HCT116 (cell line): ENCODE results near the gene PMAIP1. TPM values are rescaled to one million over a fixed set of nuclear protein-coding genes. Genes with fewer than 3 reads are reported as not detected.

Experiments used
- ATAC-seq: fragments of 200-7000 bp; cut with Tn5 transposase; 2 replicates; pipeline ENCODE4 v1.9.1; 2020; ENCODE audit warnings: mild to moderate bottlenecking, moderate library complexity
- BruUV-seq: library from RNA; stranded (reverse); fragments of 400-500 nt; replicated peaks from 2 replicates; lab custom pipeline; 2021; lab: Mats Ljungman, UMichigan
- CTCF ChIA-PET: fragments of 300-600 bp; sonication (Branson Sonifier 250); formaldehyde crosslinking; loops from one replicate; lab custom pipeline; 2021; ENCODE audit warnings: antibody characterized with exemption; lab: Charles Lee
- POLR2A ChIA-PET: fragments of 300-600, 350-600 bp; sonication (Branson Sonifier 250); formaldehyde crosslinking; loops from one replicate; lab custom pipeline; 2021; ENCODE audit warnings: antibody characterized with exemption; lab: Charles Lee
- RAD21 ChIA-PET, 2 experiments: fragments of 300-600 bp; sonication (Branson Sonifier 250); formaldehyde crosslinking; loops; one replicate each; lab custom pipeline; 2023; ENCODE audit warnings: low total read pairs in 2 of 2; ENCODE audit not compliant: uncharacterized antibody in 2 of 2, unreplicated experiment in 2 of 2, low non-redundant PET in 1 of 2; lab: Charles Lee
- DNase-seq: peaks from one replicate; pipeline ENCODE4 v3.0.0-alpha.2; 2010; ENCODE audit warnings: low read depth, low spot score
- H2AFZ ChIP-seq: fragments of 200-600 bp; shearing (Covaris generic), sonication (generic); 2 replicates; pipeline ENCODE4 v1.6.1; 2017; ENCODE audit warnings: low read depth, mixed run types, mixed read lengths, antibody characterized with exemption, low read length; ENCODE audit not compliant: poor library complexity, severe bottlenecking
- H3K27ac ChIP-seq: 2 replicates; pipeline ENCODE4 v1.5.1; 2012; ENCODE audit warnings: low read depth, low read length
- H3K27me3 ChIP-seq: fragments of 200-600 bp; sonication (generic); 2 replicates; pipeline ENCODE4 v1.6.1; 2016; ENCODE audit warnings: mixed run types, low read length, mixed read lengths; ENCODE audit not compliant: insufficient read depth
- H3K36me3 ChIP-seq, 2 experiments: fragments of 200-500 bp in 1 of 2; fragments of 200-600 bp in 1 of 2; sonication (Bioruptor generic) in 1 of 2; sonication (generic) in 1 of 2; 2 replicates each; pipeline versions ENCODE4 v1.5.1 to v1.6.1; 2014 to 2016; ENCODE audit warnings: low read length in 2 of 2, inconsistent platforms in 1 of 2, mixed read lengths in 1 of 2, mixed run types in 1 of 2; ENCODE audit not compliant: insufficient read depth in 2 of 2, control insufficient read depth in 1 of 2
- H3K4me1 ChIP-seq, 2 experiments: fragments of 200-600 bp in 1 of 2; sonication (generic) in 1 of 2; 2 replicates each; pipeline versions ENCODE4 v1.5.1 to v1.6.1; 2012 to 2017; ENCODE audit warnings: low read length in 2 of 2, inconsistent platforms in 1 of 2, mild to moderate bottlenecking in 1 of 2, mixed read lengths in 1 of 2, mixed run types in 1 of 2, moderate library complexity in 1 of 2; ENCODE audit not compliant: insufficient read depth in 2 of 2, control insufficient read depth in 1 of 2
- H3K4me2 ChIP-seq: fragments of 200-600 bp; sonication (generic); 2 replicates; pipeline ENCODE4 v1.6.1; 2017; ENCODE audit warnings: mixed run types, low read length, mixed read lengths
- H3K4me3 ChIP-seq, 2 experiments: fragments of 200-600 bp in 1 of 2; sonication (generic) in 1 of 2; replicated peaks in 1 of 2; 2 replicates each; pipeline ENCODE4 v1.5.1; 2011 to 2016; ENCODE audit warnings: low read length in 2 of 2, control low read depth in 1 of 2, low read depth in 1 of 2, mild to moderate bottlenecking in 1 of 2, mixed read lengths in 1 of 2, mixed run types in 1 of 2
- H3K79me2 ChIP-seq: fragments of 200-600 bp; sonication (generic); 2 replicates; pipeline ENCODE4 v1.6.1; 2017; ENCODE audit warnings: mild to moderate bottlenecking, mixed run types, low read length, moderate library complexity, mixed read lengths; ENCODE audit not compliant: insufficient read depth
- H3K9ac ChIP-seq: fragments of 200-600 bp; sonication (generic); 2 replicates; pipeline ENCODE4 v1.6.1; 2016; ENCODE audit warnings: low read length, mixed read lengths
- H3K9me2 ChIP-seq: fragments of 200-600 bp; sonication (generic), shearing (Covaris generic); 2 replicates; pipeline ENCODE4 v1.6.1; 2017; ENCODE audit warnings: mixed run types, mild to moderate bottlenecking, moderate library complexity; ENCODE audit not compliant: insufficient read depth
- H3K9me3 ChIP-seq, 2 experiments: fragments of 200-500 bp in 1 of 2; fragments of 200-600 bp in 1 of 2; sonication (Bioruptor generic) in 1 of 2; sonication (generic) in 1 of 2; 2 replicates each; pipeline ENCODE4 v1.6.1; 2014 to 2017; ENCODE audit warnings: low read length in 2 of 2, mixed read lengths in 2 of 2, inconsistent platforms in 1 of 2, low read depth in 1 of 2, mild to moderate bottlenecking in 1 of 2, mixed run types in 1 of 2, moderate library complexity in 1 of 2; ENCODE audit not compliant: control insufficient read depth in 1 of 2, insufficient read depth in 1 of 2
- H4K20me1 ChIP-seq: fragments of 200-600 bp; sonication (generic), shearing (Covaris generic); 2 replicates; pipeline ENCODE4 v1.6.1; 2017; ENCODE audit warnings: mixed run types, mild to moderate bottlenecking, moderate library complexity; ENCODE audit not compliant: insufficient read depth
- CBX3 ChIP-seq: IDR thresholded peaks from 2 replicates; pipeline ENCODE4 v1.6.1; 2012; ENCODE audit warnings: low read depth
- CEBPB ChIP-seq: IDR thresholded peaks from 2 replicates; pipeline ENCODE4 v1.6.1; 2012; ENCODE audit warnings: low read depth
- EZH2phosphoT487 ChIP-seq: fragments of 200-600 bp; IDR thresholded peaks from 2 replicates; pipeline ENCODE4 v1.6.1; 2018; ENCODE audit warnings: antibody characterized with exemption, borderline replicate concordance
- MAX ChIP-seq: IDR thresholded peaks from 2 replicates; pipeline ENCODE4 v1.6.1; 2012
- POLR2A ChIP-seq: IDR thresholded peaks from 2 replicates; pipeline ENCODE4 v1.7.0; 2011; ENCODE audit warnings: borderline replicate concordance; ENCODE audit not compliant: insufficient read depth, insufficient read length; ENCODE audit errors: extremely low read depth
- POLR2AphosphoS5 ChIP-seq: IDR thresholded peaks from 2 replicates; pipeline ENCODE4 v1.6.1; 2011; ENCODE audit warnings: mild to moderate bottlenecking, low read depth, low read length, moderate library complexity
- RAD21 ChIP-seq: IDR thresholded peaks from 2 replicates; pipeline ENCODE4 v1.6.1; 2012; ENCODE audit warnings: low read depth, mild to moderate bottlenecking
- REST ChIP-seq: IDR thresholded peaks from 2 replicates; pipeline ENCODE4 v1.6.1; 2012; ENCODE audit warnings: low read depth
- SIN3A ChIP-seq: IDR thresholded peaks from 2 replicates; pipeline ENCODE4 v1.6.1; 2012; ENCODE audit warnings: low read depth
- SRF ChIP-seq: IDR thresholded peaks from 2 replicates; pipeline ENCODE4 v1.6.1; 2012; ENCODE audit warnings: low read depth
- YY1 ChIP-seq: IDR thresholded peaks from 2 replicates; pipeline ENCODE4 v1.6.1; 2011; ENCODE audit warnings: low read length, low read depth, moderate library complexity, mild to moderate bottlenecking; ENCODE audit not compliant: insufficient replicate concordance; ENCODE audit errors: extremely low read depth
- ZFX ChIP-seq: fragments of 450-650 bp; IDR thresholded peaks from 2 replicates; pipeline ENCODE4 v1.6.1; 2017
- ZNF274 ChIP-seq: fragments of 200-500 bp; sonication (Bioruptor generic); IDR thresholded peaks from 2 replicates; pipeline ENCODE4 v1.6.1; 2014; ENCODE audit warnings: mild to moderate bottlenecking, low read depth, low read length, inconsistent platforms
- intact Hi-C: fragments of 100-400 bp; cut with micrococcal nuclease; formaldehyde crosslinking; loops from 2 replicates; pipeline ENCODE4 v1.10.0; 2022
- total RNA-seq: library from RNA; stranded (reverse); gene quantifications from one replicate; pipeline ENCODE4 v1.2.1, GENCODE V29; 2021; ENCODE audit not compliant: unreplicated experiment
- TF ChIP-seq, protein P1 (sequence below): IDR thresholded peaks from 2 replicates; pipeline ENCODE4 v1.6.1; 2011; ENCODE audit warnings: mild to moderate bottlenecking, low read length, moderate library complexity; ENCODE audit not compliant: insufficient replicate concordance; ENCODE audit errors: extremely low read depth

PMAIP1 gene
- total RNA-seq, 1 experiment from 2014 or later: 66.7 TPM

GRCh38 chr18:59874166-59874565 lies 25.6 kb upstream of the PMAIP1 start (continued):
- TF ChIP-seq, protein P1, sequence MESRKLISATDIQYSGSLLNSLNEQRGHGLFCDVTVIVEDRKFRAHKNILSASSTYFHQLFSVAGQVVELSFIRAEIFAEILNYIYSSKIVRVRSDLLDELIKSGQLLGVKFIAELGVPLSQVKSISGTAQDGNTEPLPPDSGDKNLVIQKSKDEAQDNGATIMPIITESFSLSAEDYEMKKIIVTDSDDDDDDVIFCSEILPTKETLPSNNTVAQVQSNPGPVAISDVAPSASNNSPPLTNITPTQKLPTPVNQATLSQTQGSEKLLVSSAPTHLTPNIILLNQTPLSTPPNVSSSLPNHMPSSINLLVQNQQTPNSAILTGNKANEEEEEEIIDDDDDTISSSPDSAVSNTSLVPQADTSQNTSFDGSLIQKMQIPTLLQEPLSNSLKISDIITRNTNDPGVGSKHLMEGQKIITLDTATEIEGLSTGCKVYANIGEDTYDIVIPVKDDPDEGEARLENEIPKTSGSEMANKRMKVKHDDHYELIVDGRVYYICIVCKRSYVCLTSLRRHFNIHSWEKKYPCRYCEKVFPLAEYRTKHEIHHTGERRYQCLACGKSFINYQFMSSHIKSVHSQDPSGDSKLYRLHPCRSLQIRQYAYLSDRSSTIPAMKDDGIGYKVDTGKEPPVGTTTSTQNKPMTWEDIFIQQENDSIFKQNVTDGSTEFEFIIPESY: no peak
- peak; percentile 49; the same call in 1 of the 2 replicates for TF ChIP-seq CEBPB

- POLR2A ChIA-PET: no interaction called here
Observed at GRCh38 chr18:59876310-59876626, 23.5 kb upstream of the PMAIP1 start.

More at GRCh38 chr18:59876310-59876626, 23.5 kb upstream of the PMAIP1 start:
- intact Hi-C loops: no loop called here
- no peak overlapping the region for H3K27ac ChIP-seq
- H3K9me3 ChIP-seq: no peaks in the 10 kb centered on the region
- DNase-seq (no peak), ATAC-seq (no peak)
- CTCF ChIA-PET: no interaction called here
- H2AFZ ChIP-seq: peak overlapping the region; percentile 76
- H3K9me2 ChIP-seq: no peaks in the 10 kb centered on the region
- H3K4me3 ChIP-seq: no peak overlapping the region
- no peaks in the 10 kb centered on the region for H3K36me3 ChIP-seq
- TF ChIP-seq SIN3A: no peak
- no peak for TF ChIP-seq POLR2AphosphoS5
- TF ChIP-seq RAD21: no peak
- no peak for TF ChIP-seq MAX
- no peak for TF ChIP-seq ZNF274
- TF ChIP-seq CEBPB: no peak
- TF ChIP-seq YY1: no peak
- TF ChIP-seq REST: no peak
- no peak for TF ChIP-seq POLR2A
- TF ChIP-seq CBX3: no peak
- no peak for TF ChIP-seq SRF
- no peak for TF ChIP-seq EZH2phosphoT487
- no peak for TF ChIP-seq ZFX
- RAD21 ChIA-PET: no interaction called here
- H4K20me1 ChIP-seq: no peaks in the 10 kb centered on the region
- H3K27me3 ChIP-seq: no peaks in the 10 kb centered on the region
- no TSS peak for BruUV-seq
- H3K4me1 ChIP-seq: peaks cover 12 to 27% of the 10 kb centered on the region in 2 experiments
- no peak overlapping the region for H3K4me2 ChIP-seq
- H3K9ac ChIP-seq: no peak overlapping the region
- no peaks in the 10 kb centered on the region for H3K79me2 ChIP-seq
